HG03135 (cell line): ENCODE data around the gene HMOX1.
A peak's percentile ranks its signal among the peaks of the same experiment; 100 is the strongest.

Experiments used
- ATAC-seq: cut with Tn5 transposase; IDR thresholded peaks from one replicate; pipeline ENCODE4 v1.9.1; 2021; ENCODE audit warnings: mild to moderate bottlenecking, moderate library complexity; ENCODE audit not compliant: unreplicated experiment

Gene HMOX1, protein sequence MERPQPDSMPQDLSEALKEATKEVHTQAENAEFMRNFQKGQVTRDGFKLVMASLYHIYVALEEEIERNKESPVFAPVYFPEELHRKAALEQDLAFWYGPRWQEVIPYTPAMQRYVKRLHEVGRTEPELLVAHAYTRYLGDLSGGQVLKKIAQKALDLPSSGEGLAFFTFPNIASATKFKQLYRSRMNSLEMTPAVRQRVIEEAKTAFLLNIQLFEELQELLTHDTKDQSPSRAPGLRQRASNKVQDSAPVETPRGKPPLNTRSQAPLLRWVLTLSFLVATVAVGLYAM

DNA sequence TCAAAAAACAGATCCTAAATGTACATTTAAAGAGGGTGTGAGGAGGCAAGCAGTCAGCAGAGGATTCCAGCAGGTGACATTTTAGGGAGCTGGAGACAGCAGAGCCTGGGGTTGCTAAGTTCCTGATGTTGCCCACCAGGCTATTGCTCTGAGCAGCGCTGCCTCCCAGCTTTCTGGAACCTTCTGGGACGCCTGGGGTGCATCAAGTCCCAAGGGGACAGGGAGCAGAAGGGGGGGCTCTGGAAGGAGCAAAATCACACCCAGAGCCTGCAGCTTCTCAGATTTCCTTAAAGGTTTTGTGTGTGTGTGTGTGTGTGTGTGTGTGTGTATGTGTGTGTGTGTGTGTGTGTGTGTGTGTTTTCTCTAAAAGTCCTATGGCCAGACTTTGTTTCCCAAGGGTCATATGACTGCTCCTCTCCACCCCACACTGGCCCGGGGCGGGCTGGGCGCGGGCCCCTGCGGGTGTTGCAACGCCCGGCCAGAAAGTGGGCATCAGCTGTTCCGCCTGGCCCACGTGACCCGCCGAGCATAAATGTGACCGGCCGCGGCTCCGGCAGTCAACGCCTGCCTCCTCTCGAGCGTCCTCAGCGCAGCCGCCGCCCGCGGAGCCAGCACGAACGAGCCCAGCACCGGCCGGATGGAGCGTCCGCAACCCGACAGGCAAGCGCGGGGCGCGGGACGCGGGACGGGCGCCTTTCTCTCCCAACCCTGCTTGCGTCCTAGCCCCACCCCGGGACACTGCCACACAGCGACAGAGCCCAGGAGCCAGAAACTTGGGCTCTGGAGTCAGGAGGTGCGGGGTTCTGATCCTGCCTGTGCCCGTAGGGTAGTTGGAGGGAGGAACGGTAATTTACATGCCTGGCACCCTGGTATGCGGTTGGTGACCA is at the start of gene HMOX1:
Gene HMOX1, plus strand, starts transcription at position 560 of the 887 bp plus-strand sequence. Its CDS starts 78 bp downstream, at position 638.
- ATAC-seq: peak; percentile 53

DNA sequence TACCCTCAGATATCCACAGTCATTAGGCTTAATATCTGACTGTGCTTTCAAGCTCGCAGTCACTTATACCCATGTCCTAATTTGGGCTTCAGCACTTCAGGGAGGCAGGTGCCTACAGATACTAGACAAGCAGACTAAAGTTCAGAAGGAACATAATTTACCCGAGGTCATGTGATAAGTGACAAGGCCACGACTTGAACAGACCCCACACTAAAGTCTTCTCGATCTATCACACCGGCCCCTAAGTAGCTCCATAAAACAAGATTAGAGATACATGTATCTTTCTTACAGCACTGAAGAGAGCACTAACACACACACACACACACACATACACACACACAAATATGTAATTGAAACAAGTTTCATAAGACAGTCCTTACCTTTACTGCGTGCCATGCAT is 48.6 kb upstream of the HMOX1 start:
- ATAC-seq: no peak

DNA sequence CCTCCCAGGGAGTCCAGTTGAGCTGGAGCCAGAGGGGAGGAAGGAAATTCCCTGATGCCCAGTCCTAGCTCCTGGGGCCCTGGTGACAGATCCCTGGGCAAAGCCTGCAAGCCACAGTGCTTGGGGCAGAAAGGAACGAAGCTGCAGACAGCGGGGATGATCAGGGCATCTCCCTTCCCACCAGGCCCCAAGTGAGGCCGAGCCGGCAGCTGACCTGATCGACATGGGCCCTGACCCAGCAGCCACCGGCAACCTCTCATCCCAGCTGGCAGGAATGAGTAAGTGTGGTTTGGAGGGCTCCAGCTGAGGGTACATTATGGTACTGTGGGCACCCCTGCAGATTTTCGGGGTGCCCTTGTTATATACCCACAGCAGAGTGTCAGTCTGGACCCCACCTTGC is 47.7 kb upstream of the HMOX1 start:
- no peak for ATAC-seq

DNA sequence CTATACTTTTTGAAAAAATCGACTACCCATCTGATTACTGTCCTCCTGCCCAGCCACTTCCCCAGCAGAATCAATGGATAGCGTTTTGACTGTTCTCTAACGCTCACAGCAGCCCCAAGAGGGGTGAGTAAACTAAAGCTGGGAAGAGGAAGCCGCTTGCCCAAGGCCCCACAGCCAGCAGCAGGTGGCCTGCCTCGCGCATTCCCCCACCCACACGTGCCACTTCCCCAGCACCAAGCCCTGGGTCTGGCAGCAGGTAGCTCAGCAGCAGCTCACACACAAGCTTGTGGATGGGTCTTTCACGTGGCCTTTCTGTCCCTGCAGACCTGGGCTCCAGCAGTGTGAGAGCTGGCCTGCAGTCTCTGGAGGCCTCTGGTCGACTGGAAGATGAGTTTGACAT is 46.9 kb upstream of the HMOX1 start:
- no peak for ATAC-seq

DNA sequence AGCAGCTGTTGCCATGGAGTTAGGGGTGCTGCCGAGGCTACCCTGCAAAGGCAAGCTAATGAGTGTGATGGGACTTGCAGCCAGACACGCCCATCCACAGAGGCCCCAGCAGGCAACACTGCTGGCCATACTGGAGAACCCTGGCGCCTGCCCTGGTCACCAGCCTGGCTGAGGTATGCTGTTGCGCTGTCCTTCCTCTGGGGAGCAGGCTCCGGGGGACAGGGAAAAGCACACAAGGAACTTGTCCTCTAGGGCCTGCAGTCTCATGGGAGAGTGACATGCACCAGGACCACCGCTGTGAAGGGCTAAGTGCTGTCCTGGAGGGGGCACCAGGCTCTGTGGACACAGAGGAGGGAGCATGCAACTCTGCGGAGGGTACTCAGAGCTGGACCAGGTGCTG is 45.4 kb upstream of the HMOX1 start:
- no peak for ATAC-seq

DNA sequence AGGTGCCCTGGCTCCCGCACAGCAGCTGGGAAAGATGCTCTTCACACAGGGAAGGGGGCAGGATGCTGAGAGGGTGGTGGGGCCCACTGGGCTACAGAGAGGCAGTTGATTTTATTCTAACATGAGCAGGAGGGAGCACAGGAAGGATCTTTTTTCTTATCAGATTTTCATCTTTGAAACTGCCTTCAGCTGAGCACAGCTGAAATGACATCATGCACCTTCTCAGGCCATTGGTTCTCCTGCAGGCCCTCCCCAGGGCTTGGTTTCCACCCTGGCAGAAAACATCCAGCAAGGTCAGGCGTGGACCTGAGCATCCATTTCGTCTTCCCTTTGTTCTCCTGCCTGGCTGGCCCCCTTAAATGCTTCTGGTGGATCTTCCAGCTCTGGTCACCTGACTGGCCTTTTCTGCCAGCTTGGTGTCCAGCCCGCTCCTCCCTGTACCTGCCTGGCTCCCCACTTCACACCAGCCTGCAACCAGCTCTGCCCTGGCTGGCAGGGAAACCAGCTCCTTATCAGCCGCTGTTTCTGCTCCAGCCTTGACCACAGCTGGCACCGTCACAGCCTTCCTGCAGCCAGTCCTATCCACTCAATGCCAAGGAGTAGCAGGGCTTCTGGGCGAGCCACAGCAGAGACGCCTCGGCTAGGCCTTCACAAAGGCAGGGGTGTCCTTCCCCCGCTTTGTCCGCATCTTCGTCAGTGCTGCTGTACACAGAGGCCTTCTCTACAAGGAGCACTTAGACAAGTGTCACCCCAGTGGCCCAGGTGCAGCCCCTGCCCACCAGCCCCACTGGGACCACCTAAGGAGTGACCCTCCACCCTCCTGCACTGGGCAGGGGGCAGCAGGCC is 44.7 kb upstream of the HMOX1 start:
- no peak for ATAC-seq

DNA sequence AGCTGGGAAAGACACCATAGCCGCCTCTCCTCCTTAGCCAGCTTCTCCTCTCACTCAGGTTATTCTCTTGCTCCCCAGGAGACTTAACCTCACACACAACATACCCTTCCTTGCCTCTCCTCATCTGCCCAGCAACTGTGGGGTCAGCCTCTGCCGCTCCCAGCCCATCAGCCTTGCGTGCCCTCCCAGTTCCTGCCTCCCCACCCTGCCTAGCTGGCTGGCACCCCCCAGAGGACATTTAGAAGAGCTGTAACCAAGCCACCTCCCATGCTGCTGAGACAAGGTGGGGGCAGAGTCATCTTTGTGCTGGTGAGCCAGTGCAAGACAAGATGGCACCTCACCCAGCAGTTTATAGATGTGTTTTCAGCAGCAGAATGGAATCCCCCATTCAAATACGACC is 43.0 kb upstream of the HMOX1 start:
- no peak for ATAC-seq

DNA sequence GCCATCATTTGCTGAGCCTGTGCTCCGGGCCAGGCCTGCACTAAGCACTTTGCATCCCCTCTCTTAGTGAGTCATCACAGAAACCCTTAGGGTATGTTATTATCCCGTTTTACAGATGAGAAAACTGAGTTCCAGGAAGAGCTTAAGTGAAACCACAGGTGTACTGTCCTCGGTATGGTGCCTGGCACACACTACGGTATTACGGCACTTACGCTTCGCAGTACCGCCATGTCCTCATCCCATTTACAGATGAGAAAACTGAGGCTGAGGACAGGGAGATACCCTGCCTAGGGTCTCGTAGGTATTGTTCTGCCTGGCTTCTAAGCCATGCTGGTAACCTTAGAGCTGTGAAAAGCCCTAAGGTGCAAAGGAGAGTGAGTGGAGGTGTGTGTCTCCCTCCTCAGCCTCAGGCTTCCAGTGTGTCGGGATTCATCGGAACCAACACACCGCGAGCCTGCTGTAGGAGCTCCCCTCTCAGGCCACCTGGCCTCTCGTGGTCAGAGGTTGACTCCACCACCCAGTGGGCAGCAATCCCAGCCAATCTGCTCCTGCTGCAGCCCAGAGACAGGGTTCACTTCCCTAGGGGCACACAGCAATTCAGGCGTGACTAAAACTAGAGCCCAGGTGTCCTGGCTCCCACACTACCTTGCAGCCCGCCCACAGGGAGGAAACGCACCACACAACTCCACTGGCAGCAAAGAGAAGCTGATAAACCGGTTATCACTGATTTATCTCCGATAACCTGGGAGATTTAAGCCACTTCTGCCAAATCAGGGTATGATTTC is 39.6 kb upstream of the HMOX1 start:
- no peak for ATAC-seq

DNA sequence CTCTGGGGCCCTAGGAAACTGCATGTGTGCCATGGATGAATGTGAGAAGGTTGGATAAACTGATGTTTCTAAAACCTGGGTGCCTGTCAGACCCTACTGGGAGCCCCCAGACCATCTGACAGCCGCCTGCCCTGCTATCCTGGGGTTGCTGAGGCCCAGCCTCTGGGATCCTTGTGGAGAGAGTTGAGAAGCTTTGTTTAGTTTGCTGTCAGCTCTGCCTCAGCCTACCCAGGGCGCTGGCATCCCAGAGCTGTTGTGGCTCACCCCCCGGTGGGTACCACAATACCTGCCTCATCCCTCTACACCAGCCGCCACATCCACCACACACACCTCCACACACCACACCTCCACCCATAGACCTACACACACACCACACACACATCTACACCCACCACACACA is 38.5 kb upstream of the HMOX1 start:
- ATAC-seq: no peak

DNA sequence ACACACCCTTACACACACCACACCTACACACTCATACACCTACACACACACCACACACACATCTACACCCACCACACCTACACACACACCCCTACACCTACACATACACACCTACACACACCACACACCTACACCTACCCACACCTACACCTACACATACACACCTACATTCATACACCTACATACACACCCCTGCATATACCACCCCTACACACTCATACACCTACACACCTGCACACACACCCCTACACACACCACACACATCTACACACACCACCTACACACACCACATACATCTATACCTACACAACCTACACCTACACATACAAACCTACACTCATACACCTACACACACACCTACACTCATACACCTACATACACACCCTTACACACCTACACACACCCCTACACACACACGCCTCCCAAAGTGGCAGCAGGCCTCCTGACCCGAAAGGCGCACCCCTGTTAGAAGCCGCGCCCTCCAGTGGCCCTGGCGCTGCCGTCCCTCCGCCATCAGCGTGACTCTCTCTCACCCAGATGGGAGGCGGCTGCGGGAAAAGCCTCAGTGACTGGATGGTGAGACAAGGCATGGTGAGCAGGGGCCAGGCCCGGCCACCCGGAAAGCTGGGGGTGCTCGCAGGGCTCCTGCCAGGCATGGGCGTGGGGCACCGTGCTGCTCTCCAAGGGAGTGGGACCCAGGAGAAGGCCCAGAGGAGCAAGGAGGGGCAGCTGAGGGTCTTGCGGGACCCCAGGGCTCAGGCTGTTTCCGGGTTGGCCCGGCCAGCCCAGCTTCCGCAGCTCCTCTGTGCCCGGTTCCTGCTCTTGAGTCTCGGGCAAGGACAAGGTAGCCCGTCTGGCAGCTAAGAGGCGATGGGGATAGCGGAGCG is 37.0 kb upstream of the HMOX1 start:
- no peak for ATAC-seq

DNA sequence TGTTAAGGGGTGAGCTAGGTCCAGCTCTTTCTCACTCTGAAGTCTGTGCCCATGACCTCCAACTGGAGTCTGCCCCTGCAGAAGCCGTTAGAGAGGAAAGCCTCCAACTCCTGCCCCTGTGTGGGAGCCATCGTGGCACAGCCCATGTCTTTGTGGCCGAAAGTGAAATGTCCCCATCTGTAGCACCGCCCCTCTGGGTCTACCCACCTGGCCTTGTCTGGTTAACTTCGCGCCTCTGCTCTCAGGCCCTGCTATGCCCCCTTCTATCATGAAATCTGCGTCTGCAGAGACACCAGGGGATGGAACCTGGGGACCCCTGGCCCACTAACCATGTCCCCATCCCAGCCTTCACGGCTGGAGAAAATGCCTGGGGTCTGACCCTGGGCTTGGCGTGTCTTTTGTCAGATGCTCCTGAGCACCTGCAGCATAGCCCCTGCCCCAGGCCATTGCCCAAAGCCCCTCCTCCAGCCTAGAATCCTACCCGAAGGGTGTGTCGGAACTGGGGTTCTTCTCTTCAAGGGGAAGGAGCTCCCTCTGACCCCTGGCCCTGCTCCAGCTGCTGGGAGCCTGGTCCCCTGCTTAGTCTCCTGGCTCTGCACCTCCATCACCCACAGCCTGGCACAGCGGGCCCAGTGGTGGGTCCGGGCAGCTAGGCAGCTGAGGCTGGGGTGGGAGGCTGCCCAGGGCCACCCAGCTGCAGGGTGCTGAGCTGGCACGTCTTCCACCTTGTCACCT is 35.8 kb upstream of the HMOX1 start:
- no peak for ATAC-seq

DNA sequence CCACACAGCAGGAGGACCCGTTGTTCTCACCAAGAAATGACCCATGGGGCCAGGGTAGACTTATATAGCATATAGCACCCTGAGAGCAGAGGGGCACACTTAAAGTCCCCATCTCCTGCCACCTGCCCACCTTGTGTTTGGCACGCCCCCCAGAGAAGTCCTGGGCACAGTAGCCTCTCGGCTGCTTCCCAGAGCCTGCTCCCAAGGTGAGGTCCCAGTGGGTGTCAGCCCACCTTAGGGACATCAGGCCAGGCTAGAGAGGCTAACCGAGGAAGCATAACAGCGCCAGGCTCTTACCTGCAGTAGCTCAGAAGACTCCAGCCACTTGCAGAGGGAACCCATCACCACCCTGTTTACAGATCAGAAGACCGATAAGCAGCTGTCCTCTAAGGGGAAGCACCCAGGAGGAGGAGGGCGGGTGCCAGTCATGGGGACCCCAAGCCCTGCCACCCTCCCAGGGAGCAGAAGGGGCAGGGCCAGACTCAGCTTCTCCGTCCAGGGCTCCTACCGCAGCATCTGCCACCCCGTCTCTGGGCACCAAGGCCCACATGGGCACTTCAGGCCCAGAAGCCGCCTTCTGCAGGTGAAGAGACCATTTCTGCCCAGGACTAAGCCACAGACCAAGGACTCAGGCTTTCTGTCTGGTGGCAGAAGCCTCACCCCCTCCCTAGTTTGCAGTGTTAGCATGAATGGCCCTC is 34.9 kb upstream of the HMOX1 start:
- ATAC-seq: no peak

DNA sequence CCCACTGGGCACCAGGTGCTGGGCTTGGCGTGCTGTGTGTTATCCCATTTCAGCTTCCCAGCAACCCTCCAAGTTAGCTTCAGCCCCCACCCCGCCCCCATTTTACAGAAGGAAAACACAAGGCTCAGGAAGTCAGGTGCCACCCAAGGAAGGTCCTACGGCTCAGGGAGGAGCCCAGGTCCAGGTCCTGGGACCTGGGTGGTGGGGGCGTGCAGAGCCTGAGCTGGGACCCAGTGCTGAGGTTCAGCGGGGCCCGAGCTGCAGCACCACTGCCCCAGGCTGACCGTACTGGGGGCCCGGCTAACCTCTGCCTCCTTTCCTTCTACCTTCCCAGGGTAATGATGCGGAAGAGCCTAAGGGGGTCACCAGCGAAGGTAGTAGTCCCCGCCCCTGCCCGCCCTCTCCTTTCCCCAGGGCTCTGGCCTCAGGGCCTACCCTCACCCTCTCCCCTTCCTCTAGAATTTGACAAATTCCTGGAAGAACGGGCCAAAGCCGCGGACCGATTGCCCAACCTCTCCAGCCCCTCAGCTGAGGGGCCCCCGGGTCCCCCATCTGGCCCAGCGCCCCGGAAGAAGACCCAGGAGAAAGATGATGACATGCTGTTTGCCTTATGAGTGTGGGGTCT is 34.2 kb upstream of the HMOX1 start:
- no peak for ATAC-seq

DNA sequence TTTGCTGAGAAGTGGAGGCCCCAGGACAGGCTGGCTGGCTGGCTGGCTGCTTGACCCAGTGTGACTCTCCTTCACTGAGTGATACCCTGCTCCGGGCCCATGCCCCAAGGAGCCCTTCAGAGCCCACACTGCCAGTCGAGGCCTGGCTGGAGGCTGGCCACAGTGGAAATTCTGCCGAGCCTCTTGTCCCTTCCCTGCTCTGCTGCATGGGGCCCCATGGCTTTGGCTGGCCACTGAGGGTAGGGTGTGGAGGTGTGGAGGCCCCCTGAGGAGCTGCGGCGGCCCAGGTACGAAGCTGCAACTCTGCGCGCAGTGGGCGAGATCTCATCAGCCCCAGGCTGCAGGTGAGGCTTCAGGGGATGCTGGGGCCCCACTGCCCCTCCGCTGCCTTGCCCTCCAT is 33.4 kb upstream of the HMOX1 start:
- ATAC-seq: no peak

DNA sequence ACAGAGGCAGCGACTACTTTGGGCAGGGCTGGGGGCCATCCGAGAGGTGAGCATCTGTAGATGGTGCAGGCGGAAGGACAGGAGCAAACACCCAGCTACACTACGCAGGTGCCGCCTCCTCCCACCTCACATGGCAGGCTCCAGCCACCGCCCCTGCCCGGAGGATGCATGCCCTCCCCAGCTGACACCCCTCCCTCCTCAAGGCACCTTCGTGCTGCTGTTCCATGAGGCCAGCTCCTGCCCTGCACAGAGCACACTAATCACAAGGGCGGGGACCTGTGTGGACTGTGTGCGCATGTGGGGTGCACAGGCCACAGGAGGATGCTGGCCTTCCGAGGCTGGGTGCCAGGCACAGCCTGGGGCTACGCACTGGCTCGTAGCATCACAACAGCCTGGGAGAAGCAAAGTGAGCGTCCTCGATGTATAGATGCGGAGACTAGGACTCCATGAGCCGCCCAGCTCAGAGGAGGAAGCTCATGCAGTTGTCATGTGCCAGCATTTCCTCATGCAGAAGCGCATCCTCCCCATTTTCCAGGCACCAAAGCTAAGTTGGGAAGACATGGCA is 32.8 kb upstream of the HMOX1 start:
- no peak for ATAC-seq

DNA sequence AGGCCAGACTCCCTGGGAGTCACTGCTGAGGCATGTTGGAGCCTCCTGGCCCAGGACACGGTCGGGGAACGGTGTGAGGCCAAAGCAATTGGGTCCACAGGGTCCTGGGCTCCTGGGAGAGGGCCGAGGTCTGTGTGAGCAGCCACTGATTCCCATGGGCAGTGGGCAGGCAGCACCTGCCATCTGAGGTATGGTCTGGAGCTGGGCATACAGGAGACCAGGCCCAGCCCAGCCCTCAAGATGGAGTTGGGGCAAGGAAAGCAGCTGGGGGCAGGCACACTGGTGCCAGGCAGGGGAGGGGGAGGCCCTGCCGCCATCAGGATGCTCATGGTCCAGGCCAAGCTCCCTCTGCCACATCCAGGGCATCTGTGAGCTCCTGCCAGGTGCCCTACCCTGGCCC is 32.2 kb upstream of the HMOX1 start:
- no peak for ATAC-seq

DNA sequence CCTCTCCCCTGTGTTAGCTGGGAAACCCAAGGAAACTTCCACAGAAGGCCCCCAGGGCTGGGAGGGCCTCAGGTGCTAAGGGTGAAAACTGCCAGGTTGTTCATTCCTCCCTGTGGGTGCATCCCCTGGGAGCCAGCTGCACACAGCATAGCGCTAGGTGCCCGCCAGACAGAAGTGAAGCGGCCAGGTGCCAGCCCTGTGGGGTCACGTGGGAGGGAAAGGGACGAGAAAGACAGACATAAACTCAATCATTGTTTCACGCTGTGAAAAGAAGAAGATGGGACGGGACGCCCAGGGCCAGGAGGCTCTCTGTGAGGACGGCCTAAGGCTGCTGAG is 31.6 kb upstream of the HMOX1 start:
- no peak for ATAC-seq
